RWPE1 (cell line): Measurements from ENCODE around the gene PCSK2.

Experiments
- CTCF ChIA-PET: fragments of 350-600 bp; sonication (Branson Sonifier 250); formaldehyde crosslinking; extraction: SDS; loops from one replicate; lab custom pipeline; 2021; lab: Yijun Ruan, JAX
- POLR2A ChIA-PET: fragments of 400-600 bp; formaldehyde crosslinking; extraction: SDS; loops from one replicate; lab custom pipeline; 2020; ENCODE audit warnings: antibody characterized with exemption; ENCODE audit not compliant: low non-redundant PET; lab: Yijun Ruan, JAX
- DNase-seq: peaks from one replicate; pipeline ENCODE4 v3.0.0; 2012; ENCODE audit warnings: low spot score
- H3K27ac ChIP-seq: fragments of 450-650 bp; 2 replicates; pipeline ENCODE4 v1.5.1; 2017
- TF ChIP-seq, protein P1 (sequence below): fragments of 450-650 bp; conservative IDR thresholded peaks from 2 replicates; pipeline ENCODE4 v1.5.1; 2017; ENCODE audit warnings: low read depth, mild to moderate bottlenecking

Gene PCSK2

DNA sequence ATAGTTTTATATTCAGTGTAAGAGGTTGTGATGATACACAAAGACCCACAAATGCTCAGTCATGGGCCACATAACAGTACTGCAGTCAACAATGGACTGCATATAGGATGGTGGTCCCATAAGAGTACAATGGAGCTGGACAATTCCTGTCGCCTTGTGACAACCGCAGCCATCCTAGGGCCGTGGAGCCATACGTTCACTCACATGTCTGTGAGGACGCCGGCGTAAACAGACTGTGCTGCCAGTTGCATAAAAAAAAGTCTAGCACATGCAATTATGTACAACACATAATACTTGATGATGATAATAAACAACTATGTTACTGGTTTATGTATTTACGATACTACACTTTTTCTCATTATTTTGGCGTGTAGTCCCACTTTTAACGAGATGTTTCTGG lies 273.4 kb downstream of the PCSK2 start:
- TF ChIP-seq, protein P1, sequence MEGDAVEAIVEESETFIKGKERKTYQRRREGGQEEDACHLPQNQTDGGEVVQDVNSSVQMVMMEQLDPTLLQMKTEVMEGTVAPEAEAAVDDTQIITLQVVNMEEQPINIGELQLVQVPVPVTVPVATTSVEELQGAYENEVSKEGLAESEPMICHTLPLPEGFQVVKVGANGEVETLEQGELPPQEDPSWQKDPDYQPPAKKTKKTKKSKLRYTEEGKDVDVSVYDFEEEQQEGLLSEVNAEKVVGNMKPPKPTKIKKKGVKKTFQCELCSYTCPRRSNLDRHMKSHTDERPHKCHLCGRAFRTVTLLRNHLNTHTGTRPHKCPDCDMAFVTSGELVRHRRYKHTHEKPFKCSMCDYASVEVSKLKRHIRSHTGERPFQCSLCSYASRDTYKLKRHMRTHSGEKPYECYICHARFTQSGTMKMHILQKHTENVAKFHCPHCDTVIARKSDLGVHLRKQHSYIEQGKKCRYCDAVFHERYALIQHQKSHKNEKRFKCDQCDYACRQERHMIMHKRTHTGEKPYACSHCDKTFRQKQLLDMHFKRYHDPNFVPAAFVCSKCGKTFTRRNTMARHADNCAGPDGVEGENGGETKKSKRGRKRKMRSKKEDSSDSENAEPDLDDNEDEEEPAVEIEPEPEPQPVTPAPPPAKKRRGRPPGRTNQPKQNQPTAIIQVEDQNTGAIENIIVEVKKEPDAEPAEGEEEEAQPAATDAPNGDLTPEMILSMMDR: no peak
- ChIA-PET CTCF (interaction anchor here (1.8 kb wide), 1 partner anchor 698 kb away, joined by 4 read pairs; no protein-coding TSS in a partner anchor), POLR2A (no interaction called here)
- DNase-seq: no peak
- no peak overlapping the region for H3K27ac ChIP-seq

DNA sequence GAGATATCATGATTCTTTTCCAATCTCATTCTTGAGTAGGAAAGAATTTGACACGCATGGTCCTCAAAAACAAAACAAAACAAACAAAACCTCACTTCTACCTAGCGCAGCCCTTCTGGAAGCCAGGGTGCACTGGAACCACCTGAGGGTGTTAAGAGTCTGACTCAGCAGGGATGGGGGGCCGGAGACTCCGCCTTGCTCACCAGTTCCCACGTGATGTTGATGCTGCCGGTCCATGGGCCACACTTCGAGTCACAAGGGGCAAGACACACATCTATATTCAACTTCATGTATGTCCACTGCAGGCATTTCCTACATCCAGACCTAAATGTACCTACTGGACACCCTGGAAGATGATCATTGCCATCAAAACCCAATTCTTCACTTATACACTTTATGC lies 274.0 kb downstream of the PCSK2 start:
- DNase-seq: no peak
- TF ChIP-seq, protein P1: no peak
- POLR2A ChIA-PET: no interaction called here
- CTCF ChIA-PET: interaction anchor here (1.8 kb wide), 1 partner anchor 699 kb away, joined by 4 read pairs; no protein-coding TSS in a partner anchor
- H3K27ac ChIP-seq: no peak overlapping the region

DNA sequence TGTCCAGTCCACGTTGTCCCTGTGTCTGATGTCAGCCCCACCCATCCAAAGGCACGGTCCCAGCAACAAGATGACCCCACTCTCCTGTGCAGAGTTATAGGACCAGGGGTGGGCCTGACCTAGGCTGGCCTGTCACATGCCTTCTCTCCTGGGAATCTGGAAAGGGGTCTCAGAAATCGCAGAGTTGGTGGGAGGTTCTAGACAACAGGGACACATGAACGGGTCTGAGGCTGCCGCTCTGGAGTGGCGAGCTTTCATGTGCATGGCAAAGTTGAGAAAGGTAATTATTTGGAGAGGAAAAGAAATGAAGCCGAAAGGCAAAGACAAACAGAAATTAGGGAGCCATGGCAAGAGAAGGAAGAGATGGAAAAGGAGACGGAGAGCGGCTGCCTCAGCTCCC lies 274.9 kb downstream of the PCSK2 start:
- no peak for DNase-seq
- TF ChIP-seq, protein P1: no peak
- CTCF ChIA-PET: no interaction called here

DNA sequence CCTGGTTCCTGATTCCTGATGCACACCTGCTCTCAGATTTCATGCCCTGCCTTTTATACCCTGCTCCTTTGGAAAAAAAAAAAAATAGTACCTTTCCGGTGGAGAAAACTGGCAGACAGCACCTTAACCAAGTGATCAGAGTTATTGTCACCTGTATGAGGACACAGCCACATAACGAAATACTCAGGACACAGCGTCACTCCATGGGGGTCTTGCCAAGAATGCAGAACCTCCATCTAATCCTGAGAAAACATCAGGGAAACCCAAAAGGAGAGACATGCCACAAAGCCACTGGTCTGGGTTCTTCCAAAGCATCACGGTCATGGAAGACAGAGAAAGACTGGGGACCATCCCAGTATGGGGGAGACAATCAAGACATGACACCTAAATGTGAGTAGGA lies 275.3 kb downstream of the PCSK2 start:
- ChIA-PET POLR2A (no interaction called here), CTCF (no interaction called here)
- H3K27ac ChIP-seq: no peak overlapping the region
- DNase-seq: no peak
- TF ChIP-seq, protein P1: no peak

More for the DNA sequence above, 274.9 kb downstream of the PCSK2 start:
- H3K27ac ChIP-seq: no peak overlapping the region
- POLR2A ChIA-PET: no interaction called here

DNA sequence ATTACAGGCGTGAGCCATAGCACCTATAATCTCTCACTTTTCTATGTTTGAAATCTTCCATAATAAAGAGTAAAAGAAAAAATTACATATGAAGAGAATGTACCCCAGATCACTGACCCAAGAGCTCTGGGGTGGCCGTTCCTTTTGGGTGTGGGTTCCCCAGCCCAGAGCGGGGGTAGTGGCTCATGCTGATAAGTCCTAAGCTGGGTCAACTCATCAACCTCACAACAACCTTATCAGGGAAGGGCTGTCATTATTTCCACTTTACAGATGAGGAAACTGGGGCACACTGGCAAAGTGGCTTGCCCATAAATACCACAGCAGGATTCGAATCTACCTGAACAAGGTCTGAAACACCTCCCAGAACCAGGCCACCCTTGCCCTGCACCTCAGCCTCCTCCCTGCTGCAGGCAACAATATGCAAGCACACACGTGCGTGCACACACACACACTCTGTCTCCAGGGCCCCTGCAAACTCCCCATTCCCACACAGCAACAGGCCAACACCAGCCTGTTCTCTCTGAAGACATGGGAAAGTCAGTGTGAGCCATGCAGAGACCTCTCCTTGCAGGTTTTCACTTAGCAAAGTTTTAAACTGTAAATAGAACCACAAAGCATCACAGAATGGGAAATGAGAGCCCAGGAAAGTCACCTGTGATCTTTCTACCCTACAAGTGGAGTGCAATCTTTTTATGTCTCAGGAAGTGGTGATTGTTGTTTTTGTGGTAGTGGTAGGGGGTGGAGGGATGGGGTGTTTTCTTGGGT lies 276.6 kb downstream of the PCSK2 start:
- CTCF ChIA-PET: interaction anchor here (0.6 to 2.8 kb wide), 4 partner anchors 114 to 498 kb away, joined by 3 to 25 read pairs (median 3); no protein-coding TSS in a partner anchor

More for the DNA sequence above, 276.6 kb downstream of the PCSK2 start:
- no peak for DNase-seq
- TF ChIP-seq, protein P1: no peak
- POLR2A ChIA-PET: no interaction called here
- H3K27ac ChIP-seq: no peak overlapping the region
